ENCODE results near the gene DNAH3.
"Not testable (repeated sequence)": the region's sequence is repeated elsewhere in the genome, so short reads cannot be mapped to it uniquely, and the experiment has no call there.

The DNAH3 gene

DNA sequence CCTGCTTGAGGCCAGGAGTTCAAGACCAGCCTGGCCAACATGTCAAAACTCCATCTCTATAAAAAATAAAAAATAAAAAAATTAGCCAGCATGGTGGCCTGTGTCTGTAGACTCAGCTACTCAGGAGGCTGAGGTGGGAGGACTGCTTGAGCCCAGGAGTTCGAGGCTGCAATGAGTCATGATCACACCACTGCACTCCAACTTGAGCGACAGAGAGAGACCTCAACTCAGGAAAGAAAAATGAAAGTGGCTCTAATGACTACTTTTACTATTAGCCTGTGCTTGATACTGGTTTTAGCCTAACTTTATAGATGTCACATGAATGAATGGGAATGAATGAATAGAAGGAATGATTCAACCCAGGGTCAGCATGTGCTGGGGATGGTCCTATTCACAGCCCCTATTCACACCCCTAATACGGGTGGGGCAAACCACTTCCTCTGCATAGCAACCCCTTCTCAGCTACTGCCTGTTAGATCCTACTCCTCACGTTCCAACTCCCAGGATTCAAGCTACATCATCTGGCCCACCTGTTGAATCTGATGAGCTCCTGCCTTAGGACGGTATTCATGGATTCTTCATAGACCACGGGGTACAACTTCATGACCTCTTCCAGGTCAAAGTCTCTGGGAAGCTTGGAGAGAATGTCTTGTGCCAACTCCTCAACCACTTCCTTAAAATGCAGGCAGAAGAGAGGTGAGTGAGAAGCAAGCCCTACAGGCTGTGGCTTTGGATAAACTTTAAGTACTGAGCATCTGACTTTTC, 209.6 kb downstream of the DNAH3 start:
- no peak for DNase-seq (ENCODE audit: low read depth in 3 of 3)

DNA sequence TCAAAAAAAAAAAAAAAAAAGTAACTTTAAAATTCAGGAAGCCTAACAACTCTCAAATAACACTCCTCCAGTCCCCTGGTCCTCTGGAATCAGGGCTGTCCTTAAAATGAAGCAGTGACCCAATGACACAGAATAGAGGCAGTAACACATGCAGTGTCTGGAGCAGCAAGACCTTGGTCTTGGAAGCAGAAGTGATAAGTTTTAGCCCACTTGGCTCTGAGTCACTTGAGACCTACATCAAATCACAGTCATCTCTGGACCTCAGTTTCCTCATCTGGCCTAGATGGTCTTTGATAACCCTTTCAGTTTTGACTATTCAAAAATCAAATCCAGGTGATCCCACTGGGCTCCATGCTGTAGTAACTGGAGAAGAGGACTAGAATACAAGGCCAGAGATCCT, 211.0 kb downstream of the DNAH3 start:
- DNase-seq (ENCODE audit: low read depth in 3 of 3) = no peak

DNA sequence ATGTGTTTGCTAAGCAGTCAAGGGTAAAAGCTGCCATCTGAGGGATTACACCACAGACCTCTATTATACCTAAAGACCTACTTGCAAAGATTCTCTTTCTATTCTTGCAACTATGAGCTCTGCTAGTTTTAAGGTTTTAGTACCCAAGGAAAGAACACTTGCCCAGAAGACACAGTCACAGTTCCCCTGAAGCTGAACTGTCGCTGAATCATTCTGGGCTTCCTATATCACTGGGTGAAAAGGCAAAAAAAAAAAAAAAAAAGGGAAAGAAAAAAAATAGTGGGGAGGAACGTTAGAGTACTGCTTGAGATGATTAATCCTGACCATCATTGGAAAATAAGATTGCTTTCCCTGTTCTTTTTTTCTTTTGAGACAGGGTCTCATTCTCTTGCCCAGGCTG, 212.2 kb downstream of the DNAH3 start:
- no peak for DNase-seq (ENCODE audit: low read depth in 3 of 3)

DNA sequence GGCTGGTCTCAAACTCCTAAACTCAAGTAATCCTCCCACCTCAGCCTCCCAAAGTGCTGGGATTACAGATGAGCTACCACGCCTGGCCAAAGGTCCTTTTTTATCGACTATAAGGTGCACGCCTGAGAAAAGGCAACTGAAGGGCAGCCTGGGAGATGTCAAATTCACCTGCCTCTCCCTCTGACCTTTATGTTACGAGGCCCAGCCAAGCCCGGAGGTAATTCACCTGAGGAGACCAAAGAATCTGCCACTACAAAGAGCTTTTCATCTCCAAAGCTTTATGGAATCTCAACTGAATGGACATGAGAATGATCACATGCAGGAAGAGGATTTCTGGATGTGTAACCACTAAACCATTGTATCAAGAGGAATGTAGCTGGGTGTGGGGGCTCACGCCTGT, 212.9 kb downstream of the DNAH3 start:
- no peak for DNase-seq (ENCODE audit: low read depth in 3 of 3)

DNA sequence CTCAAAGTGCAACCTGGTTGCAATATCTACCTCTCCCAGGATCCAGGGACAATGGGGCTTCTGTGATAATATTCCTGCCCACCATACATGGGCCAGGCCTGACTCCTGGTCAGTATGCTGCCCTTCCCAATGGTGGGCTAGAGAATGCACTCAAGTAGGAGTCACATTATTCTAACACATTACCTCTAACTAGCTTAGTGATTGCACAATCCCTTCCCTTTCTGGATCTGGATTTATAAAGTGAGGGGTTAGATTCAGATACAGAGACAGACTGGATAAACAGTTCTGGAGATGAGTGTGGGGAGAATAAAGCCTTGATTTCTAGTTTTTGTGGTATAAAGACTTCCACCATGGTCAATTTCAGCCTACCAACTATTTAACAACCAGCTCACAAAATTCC, 217.1 kb downstream of the DNAH3 start:
- DNase-seq (ENCODE audit: low read depth in 3 of 3) = no peak

DNA sequence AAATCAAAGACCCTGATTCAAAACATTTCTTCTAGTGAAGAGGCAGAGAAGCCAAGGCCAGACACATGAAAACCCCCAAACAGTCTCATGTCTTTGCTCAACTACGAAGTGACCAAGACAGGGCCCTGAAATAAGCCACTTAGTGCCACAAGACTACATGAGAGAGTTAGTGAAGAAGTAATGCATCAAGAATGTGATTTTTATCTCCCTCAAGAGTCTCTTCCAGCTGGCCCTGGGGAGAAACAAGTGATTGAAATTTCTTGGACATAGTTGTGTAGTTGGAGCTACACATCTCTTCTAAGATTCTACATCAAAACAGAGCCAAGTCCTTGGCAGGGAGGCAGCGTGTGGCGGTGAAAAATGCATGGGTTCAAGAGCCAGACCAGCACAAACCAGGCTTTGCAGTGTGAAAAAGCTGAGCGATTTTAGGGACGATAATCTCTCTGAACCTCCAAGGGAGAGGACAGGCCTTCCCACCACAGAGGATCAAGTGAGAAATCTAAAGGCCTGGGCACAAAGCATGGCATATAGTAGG, 219.5 kb downstream of the DNAH3 start:
- no peak for DNase-seq (ENCODE audit: low read depth in 3 of 3)

- DNase-seq (ENCODE audit: low read depth in 3 of 3) = no peak
Measured at GRCh38 chr16:20930365-20930690, 220.3 kb downstream of the DNAH3 start.

DNA sequence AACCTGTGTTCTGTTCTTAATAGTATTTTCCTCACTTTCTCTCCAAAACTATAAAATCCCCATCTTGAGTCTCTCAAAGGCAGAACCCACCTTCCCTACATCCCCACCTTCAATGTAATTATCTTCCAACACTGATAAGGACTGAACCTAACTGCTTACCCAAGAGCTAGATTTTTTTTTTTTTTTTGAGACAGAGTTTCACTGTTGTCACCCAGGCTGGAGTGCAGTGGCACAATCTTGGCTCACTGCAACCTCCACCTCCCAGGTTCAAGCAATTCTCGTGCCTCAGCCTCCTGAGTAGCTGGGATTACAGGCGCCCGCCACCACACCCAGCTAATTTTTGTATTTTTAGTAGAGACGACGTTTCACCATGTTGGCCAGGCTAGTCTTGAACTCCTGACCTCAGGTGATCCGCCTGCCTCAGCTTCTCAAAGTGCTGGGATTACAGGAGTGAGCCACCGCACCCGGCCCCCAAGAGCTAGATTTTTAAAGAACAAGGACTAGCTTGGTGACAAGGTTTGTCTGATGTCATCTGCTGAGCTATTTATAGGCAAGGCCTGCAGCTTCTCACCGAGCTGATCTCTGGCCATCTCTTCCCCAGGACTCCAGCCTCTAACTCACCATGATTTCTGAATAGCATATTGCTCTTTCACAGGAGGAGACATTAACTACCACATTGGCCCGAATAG, 220.8 kb downstream of the DNAH3 start:
- DNase-seq (ENCODE audit: low read depth in 3 of 3) = not testable (repeated sequence)

GRCh38 chr16:20928774-20929411, 221.8 kb downstream of the DNAH3 start:
- DNase-seq (ENCODE audit: low read depth in 3 of 3) = no peak

GRCh38 chr16:20925751-20926150, 224.9 kb downstream of the DNAH3 start:
- DNase-seq (ENCODE audit: low read depth in 3 of 3) = no peak

- DNase-seq (ENCODE audit: low read depth in 3 of 3) = no peak
Measured at GRCh38 chr16:20923876-20924275, 226.8 kb downstream of the DNAH3 start.

DNA sequence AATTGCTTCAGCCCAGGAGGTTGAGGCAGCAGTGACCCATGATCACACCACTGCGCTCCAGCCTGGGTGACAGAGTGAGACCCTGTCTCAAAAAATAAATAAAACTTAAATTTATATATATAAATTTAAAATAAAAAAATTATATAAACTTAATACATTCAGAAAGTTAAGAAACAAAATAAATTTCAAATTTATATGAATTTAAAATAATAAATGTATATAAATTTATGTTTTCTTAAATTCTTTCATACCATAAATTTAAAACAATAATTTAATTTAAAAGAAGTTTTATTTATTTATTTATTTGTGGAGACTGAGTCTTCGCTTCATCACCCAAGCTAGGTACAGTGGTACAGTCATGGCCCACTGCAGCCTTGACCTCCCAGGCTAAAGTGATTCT, 229.8 kb downstream of the DNAH3 start:
- no peak for DNase-seq (ENCODE audit: low read depth in 3 of 3)

DNA sequence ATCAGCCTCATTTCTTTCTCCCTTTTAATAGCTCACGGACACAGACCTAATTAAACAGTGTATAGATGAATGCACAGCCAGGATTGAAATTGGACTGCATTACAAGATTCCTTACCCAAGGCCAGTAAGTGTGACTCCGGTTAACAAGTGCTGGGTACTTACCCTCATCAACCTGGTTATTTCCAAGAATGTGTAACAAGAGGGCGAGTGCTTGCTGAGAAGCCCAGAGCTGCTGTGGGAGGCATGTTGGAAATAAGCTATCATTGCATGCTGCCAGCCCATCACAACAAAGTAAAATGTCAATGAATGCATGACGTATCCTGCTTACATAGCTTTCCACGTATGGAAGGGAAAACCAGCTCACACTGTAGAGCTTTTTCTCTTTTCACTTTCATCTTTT, 230.6 kb downstream of the DNAH3 start:
- DNase-seq (ENCODE audit: low read depth in 3 of 3) = no peak

- no peak for DNase-seq (ENCODE audit: low read depth in 3 of 3)
Measured at GRCh38 chr16:20918486-20919239, 232.0 kb downstream of the DNAH3 start.

DNA sequence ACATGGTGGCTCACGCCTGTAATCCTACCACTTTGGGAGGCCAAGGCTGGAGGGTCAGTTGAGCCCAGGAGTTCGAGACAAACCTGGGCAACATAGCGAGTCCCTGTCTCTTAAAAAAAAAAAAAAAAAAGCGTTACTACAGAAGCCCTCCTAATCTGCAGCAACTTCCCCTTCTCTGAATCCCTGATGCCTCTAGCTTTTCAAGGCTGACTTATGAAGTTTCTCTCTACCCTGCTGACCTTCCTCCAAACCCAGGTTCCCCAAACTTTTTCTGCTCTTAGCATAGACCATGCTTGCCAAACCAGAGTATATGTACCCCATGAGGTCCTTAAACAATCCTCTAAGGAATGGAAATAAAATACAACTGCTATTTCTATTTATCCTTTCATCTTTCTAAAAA, 233.7 kb downstream of the DNAH3 start:
- DNase-seq (ENCODE audit: low read depth in 3 of 3) = no peak

DNA sequence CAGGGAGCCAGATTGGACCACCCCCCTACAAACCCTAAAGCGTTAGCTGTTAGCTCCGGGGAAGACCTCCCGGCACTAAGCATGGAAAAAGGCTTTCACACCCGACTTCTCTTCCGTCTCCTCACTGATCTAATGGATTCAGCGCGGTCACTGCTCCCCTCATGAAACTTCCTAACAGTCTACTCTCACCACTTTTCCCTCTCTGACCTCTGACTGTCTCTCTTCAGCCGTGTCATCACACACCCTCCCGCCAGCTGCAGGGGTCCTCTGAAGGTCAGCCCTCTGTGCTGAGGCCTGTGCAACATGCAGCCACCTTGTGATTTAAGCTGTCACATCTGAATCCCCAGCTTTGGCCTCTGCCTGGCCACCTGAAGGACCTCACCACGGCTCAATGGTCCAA, 234.4 kb downstream of the DNAH3 start:
- no peak for DNase-seq (ENCODE audit: low read depth in 3 of 3)

GRCh38 chr16:20911361-20911760, 239.3 kb downstream of the DNAH3 start:
- no peak for DNase-seq (ENCODE audit: low read depth in 3 of 3)

- DNase-seq (ENCODE audit: low read depth in 3 of 3) = no peak
Measured at GRCh38 chr16:20910781-20911321, 239.8 kb downstream of the DNAH3 start.

GRCh38 chr16:20906341-20907255, 244.0 kb downstream of the DNAH3 start:
- DNase-seq (ENCODE audit: low read depth in 3 of 3) = no peak

- DNase-seq (ENCODE audit: low read depth in 3 of 3) = no peak
Measured at GRCh38 chr16:20905576-20905975, 245.1 kb downstream of the DNAH3 start.
